CD8-positive, alpha-beta memory T cell (primary cell): ENCODE results near the gene DYNLT1. TPM values are rescaled to one million over a fixed set of nuclear protein-coding genes. Genes with fewer than 3 reads are reported as not detected.

Experiments
- CTCF ChIA-PET: fragments of 350-600 bp; sonication (Branson Sonifier 250); formaldehyde crosslinking; loops from one replicate; lab custom pipeline; 2021; ENCODE audit warnings: antibody characterized with exemption; lab: Charles Lee
- POLR2A ChIA-PET: fragments of 350-600 bp; sonication (Branson Sonifier 250); formaldehyde crosslinking; loops from one replicate; lab custom pipeline; 2021; ENCODE audit warnings: antibody characterized with exemption; lab: Charles Lee
- DNase-seq, 5 donors: peaks; one replicate each; pipeline versions ENCODE4 v3.0.0 to v3.0.0-alpha.2; 2020 to 2022; ENCODE audit warnings: mixed read lengths in 1 of 5
- H3K27ac ChIP-seq: one replicate; pipeline ENCODE4 v1.7.0; 2013; ENCODE audit warnings: low read depth, mild to moderate bottlenecking, low read length, moderate library complexity
- H3K27me3 ChIP-seq: 2 replicates; pipeline ENCODE4 v1.7.0; 2013; ENCODE audit warnings: low read length, mild to moderate bottlenecking; ENCODE audit not compliant: insufficient read depth, poor library complexity, severe bottlenecking
- H3K36me3 ChIP-seq: 2 replicates; pipeline ENCODE4 v1.7.0; 2013; ENCODE audit warnings: mild to moderate bottlenecking, low read length, moderate library complexity; ENCODE audit not compliant: insufficient read depth
- H3K4me1 ChIP-seq: 2 replicates; pipeline ENCODE4 v1.7.0; 2013; ENCODE audit warnings: mild to moderate bottlenecking, low read length, moderate library complexity; ENCODE audit not compliant: insufficient read depth
- H3K4me3 ChIP-seq: 2 replicates; pipeline ENCODE4 v1.7.0; 2013; ENCODE audit warnings: mild to moderate bottlenecking, low read length
- H3K9me3 ChIP-seq: 2 replicates; pipeline ENCODE4 v1.7.0; 2013; ENCODE audit warnings: mild to moderate bottlenecking, low read length
- H3K27ac Mint-ChIP-seq, 8 donors: one replicate each; pipeline ENCODE4 v1.8.0; 2020 to 2021; ENCODE audit warnings: mixed read lengths in 8 of 8, mild to moderate bottlenecking in 6 of 8, inconsistent platforms in 3 of 8, moderate library complexity in 3 of 8
- H3K27me3 Mint-ChIP-seq, 2 donors: one replicate each; pipeline ENCODE4 v1.8.0; 2020 to 2021; ENCODE audit warnings: mixed read lengths in 2 of 2, mild to moderate bottlenecking in 1 of 2, moderate library complexity in 1 of 2
- H3K36me3 Mint-ChIP-seq, 3 donors: one replicate each; pipeline ENCODE4 v1.8.0; 2020 to 2021; ENCODE audit warnings: mixed read lengths in 3 of 3, inconsistent platforms in 1 of 3, mild to moderate bottlenecking in 1 of 3
- H3K4me1 Mint-ChIP-seq, 3 donors: one replicate each; pipeline ENCODE4 v1.8.0; 2020 to 2021; ENCODE audit warnings: mixed read lengths in 3 of 3, inconsistent platforms in 1 of 3, mild to moderate bottlenecking in 1 of 3
- H3K4me3 Mint-ChIP-seq, 7 donors: one replicate each; pipeline ENCODE4 v1.8.0; 2020 to 2021; ENCODE audit warnings: mixed read lengths in 7 of 7, mild to moderate bottlenecking in 6 of 7, moderate library complexity in 4 of 7, inconsistent platforms in 2 of 7
- H3K9me3 Mint-ChIP-seq, 5 donors: one replicate each; pipeline ENCODE4 v1.8.0; 2020 to 2022; ENCODE audit warnings: mixed read lengths in 5 of 5, mild to moderate bottlenecking in 3 of 5, moderate library complexity in 2 of 5, inconsistent platforms in 1 of 5
- polyA plus RNA-seq: library from polyadenylated mRNA; unstranded; fragments of 300-500 nt; fragmentation: Illumina TruSeq; gene quantifications from one replicate; pipeline ENCODE4 v1.2.3, GENCODE V29; 2021
- total RNA-seq, 2 experiments: library from RNA; stranded (reverse); gene quantifications; one replicate each; pipeline ENCODE4 v1.2.3, GENCODE V29; 2021

The DYNLT1 gene
- total RNA-seq (100 to 1,000 TPM in 1 of 2 experiments, 10 to 100 TPM in 1; 94.8 to 103 TPM), polyA plus RNA-seq (83.2 TPM)

DNA sequence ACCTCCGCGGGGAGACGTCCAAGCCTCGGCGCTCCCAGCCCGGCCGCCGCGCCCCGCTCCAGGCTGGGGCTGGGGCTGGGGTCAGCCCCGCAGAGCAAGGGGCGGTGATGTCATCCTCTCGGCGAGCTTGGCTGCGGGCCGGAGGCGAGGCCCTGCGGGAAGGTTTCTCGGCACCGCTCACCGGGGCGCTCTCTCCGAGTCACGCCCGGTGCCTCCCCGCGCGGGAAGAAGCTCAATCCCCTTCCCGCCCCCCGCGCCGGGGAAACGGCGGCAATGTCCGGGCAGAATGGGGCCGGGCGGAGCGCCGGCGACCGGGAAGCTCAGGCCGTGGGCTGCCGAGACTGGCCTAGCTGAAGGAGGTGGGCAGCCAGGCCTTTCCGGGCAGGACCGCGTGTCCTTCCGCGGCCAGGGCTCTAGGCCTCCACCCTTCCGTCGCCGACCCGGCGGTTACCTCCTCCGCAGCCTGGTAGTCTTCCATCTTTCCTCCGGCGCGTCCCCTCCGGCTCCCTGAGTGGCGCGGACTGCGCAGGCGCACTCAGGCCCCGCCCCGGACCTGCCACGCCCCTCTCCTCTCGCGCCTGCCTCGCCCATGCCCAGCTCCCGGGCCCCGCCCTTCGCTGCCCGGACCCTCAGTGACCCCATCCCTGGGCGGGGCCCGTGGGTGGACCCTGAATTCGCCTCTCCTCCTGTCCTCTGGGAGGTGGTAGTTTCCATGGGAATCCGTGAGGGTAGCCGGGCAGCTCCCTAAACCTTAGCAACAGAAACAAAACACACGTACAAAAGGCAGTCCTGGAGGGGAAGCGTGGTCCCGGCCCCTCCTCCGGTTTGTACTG, at the start of gene DYNLT1:
DYNLT1 (minus strand) TSS at position 513 of the 833 bp plus-strand sequence; CDS start at position 478, 35 bp downstream.
- Histone ChIP-seq H3K36me3 (no peaks in the 10 kb centered on the region), H3K9me3 (no peaks in the 10 kb centered on the region), H3K27ac (peak within 1 kb of the TSS; percentile 93), H3K27me3 (no peaks in the 10 kb centered on the region), H3K4me3 (peak within 1 kb of the TSS; percentile 82), H3K4me1 (peaks cover 55% of the 10 kb centered on the region)
- peak; percentile 76 to 89 (median 86) for DNase-seq
- Mint-ChIP-seq H3K27me3 (no peaks in the 10 kb centered on the region), H3K27ac (peak within 1 kb of the TSS; percentile 90 to 100 (median 99)), H3K4me1 (peaks cover 57 to 82% (median 67%) of the 10 kb centered on the region in 3 donors), H3K4me3 (peak within 1 kb of the TSS; percentile 97 to 100 (median 99)), H3K36me3 (peaks cover 4 to 40% (median 4%) of the 10 kb centered on the region in 3 donors), H3K9me3 (no peaks in the 10 kb centered on the region)
- ChIA-PET POLR2A (interaction anchor here (0.5 to 2.3 kb wide), 10 partner anchors 9 to 457 kb away, joined by 3 to 46 read pairs (median 4); partner anchors contain the start of gene TMEM181), CTCF (interaction anchor here (0.8 to 3.9 kb wide), 12 partner anchors 9 to 423 kb away, joined by 3 to 26 read pairs (median 4); no protein-coding TSS in a partner anchor)

- no peak overlapping the region for H3K27ac ChIP-seq
- Mint-ChIP-seq H3K27me3 (no peaks in the 10 kb centered on the region), H3K4me1 (peaks cover 35 to 73% (median 65%) of the 10 kb centered on the region in 3 donors)
These were observed 44.3 kb upstream of the DYNLT1 start for GRCh38 chr6:158688860-158689259.

DNA sequence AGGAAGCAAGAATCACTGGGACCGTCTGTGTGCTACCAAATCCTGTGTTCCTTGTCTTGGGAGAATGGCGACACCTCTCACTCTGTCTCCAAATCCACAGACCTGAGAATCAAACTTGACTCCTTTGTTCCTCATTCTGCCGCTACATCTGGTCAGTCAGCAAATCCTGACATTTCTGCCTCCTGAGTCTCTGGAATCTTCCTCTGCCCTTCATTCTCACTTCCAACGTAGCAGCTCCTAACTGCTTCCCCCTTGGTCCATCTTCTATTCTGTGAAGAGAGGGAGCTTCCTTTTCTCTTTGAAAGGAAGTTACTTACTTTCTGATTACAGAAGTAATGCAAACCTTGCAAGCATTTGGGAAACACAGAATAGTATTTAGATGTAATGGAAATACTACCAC, 43.0 kb upstream of the DYNLT1 start:
- DNase-seq = no peak
- Histone ChIP-seq H3K27me3 (no peaks in the 10 kb centered on the region), H3K9me3 (no peaks in the 10 kb centered on the region), H3K36me3 (peaks cover 10% of the 10 kb centered on the region), H3K4me3 (peak overlapping the region; percentile 27), H3K27ac (peak overlapping the region; percentile 77), H3K4me1 (peaks cover 47% of the 10 kb centered on the region)
- Mint-ChIP-seq H3K27ac (peak overlapping the region; percentile 96 to 100 (median 99)), H3K27me3 (no peaks in the 10 kb centered on the region), H3K36me3 (peaks cover 6 to 58% (median 11%) of the 10 kb centered on the region in 3 donors), H3K4me3 (peak overlapping the region; percentile 22 to 90 (median 80)), H3K4me1 (peaks cover 38 to 78% (median 70%) of the 10 kb centered on the region in 3 donors), H3K9me3 (no peaks in the 10 kb centered on the region)
- ChIA-PET CTCF (interaction anchor here (1.1 to 2.6 kb wide), 5 partner anchors 16 to 466 kb away, joined by 3 to 7 read pairs (median 4); partner anchors contain the start of gene DYNLT1), POLR2A (interaction anchor here (0.5 to 1.3 kb wide), 5 partner anchors 32 to 420 kb away, joined by 3 to 4 read pairs (median 3); no protein-coding TSS in a partner anchor)

More at GRCh38 chr6:158688860-158689259, 44.3 kb upstream of the DYNLT1 start:
- H3K27ac Mint-ChIP-seq = peak overlapping the region in 7 of 8 donors; percentile 68 to 100 (median 98)
- H3K4me1 ChIP-seq = peaks cover 47% of the 10 kb centered on the region
- H3K27me3 ChIP-seq = no peaks in the 10 kb centered on the region
- no peak overlapping the region for H3K4me3 ChIP-seq
- ChIA-PET CTCF (interaction anchor here (0.9 to 2.6 kb wide), 3 partner anchors 26 to 474 kb away, joined by 3 to 7 read pairs (median 3); partner anchors contain the start of gene DYNLT1), POLR2A (no interaction called here)
- H3K9me3 ChIP-seq = no peaks in the 10 kb centered on the region
- no peaks in the 10 kb centered on the region for H3K9me3 Mint-ChIP-seq
- no peak overlapping the region for H3K4me3 Mint-ChIP-seq
- H3K36me3 Mint-ChIP-seq = peaks cover under 1 to 55% (median 6%) of the 10 kb centered on the region in 3 donors
- no peak for DNase-seq
- peaks cover 3% of the 10 kb centered on the region for H3K36me3 ChIP-seq

- peaks cover 6 to 58% (median 11%) of the 10 kb centered on the region in 3 donors for H3K36me3 Mint-ChIP-seq
- peak overlapping the region; percentile 34 to 90 (median 80) for H3K4me3 Mint-ChIP-seq
- peaks cover 47% of the 10 kb centered on the region for H3K4me1 ChIP-seq
- peak overlapping the region; percentile 96 to 100 (median 99) for H3K27ac Mint-ChIP-seq
- DNase-seq = peak; percentile 21 to 88 (median 79)
- H3K36me3 ChIP-seq = peaks cover 10% of the 10 kb centered on the region
- H3K4me3 ChIP-seq = peak overlapping the region; percentile 27
- H3K9me3 Mint-ChIP-seq = no peaks in the 10 kb centered on the region
- peak overlapping the region; percentile 77 for H3K27ac ChIP-seq
- no peaks in the 10 kb centered on the region for H3K27me3 ChIP-seq
- no peaks in the 10 kb centered on the region for H3K27me3 Mint-ChIP-seq
- H3K4me1 Mint-ChIP-seq = peaks cover 38 to 75% (median 70%) of the 10 kb centered on the region in 3 donors
- H3K9me3 ChIP-seq = no peaks in the 10 kb centered on the region
- ChIA-PET POLR2A (interaction anchor here (0.5 to 1.3 kb wide), 7 partner anchors 32 to 421 kb away, joined by 3 to 4 read pairs (median 3); no protein-coding TSS in a partner anchor), CTCF (interaction anchor here (1.1 to 2.6 kb wide), 5 partner anchors 17 to 466 kb away, joined by 3 to 7 read pairs (median 3); partner anchors contain the start of gene DYNLT1)
These were observed 42.3 kb upstream of the DYNLT1 start for GRCh38 chr6:158686791-158687381.

- Histone ChIP-seq H3K27ac (peak overlapping the region; percentile 77), H3K4me1 (peaks cover 47% of the 10 kb centered on the region), H3K27me3 (no peaks in the 10 kb centered on the region), H3K36me3 (peaks cover 10% of the 10 kb centered on the region), H3K4me3 (peak overlapping the region; percentile 9), H3K9me3 (no peaks in the 10 kb centered on the region)
- H3K4me3 Mint-ChIP-seq = peak overlapping the region in 6 of 7 donors; percentile 50 to 90 (median 78)
- no peaks in the 10 kb centered on the region for H3K27me3 Mint-ChIP-seq
- peaks cover 6 to 62% (median 12%) of the 10 kb centered on the region in 3 donors for H3K36me3 Mint-ChIP-seq
- peaks cover 37 to 73% (median 68%) of the 10 kb centered on the region in 3 donors for H3K4me1 Mint-ChIP-seq
- DNase-seq = no peak
- peak overlapping the region; percentile 96 to 100 (median 99) for H3K27ac Mint-ChIP-seq
- POLR2A ChIA-PET = interaction anchor here (0.6 to 1.3 kb wide), 4 partner anchors 31 to 183 kb away, joined by 3 to 4 read pairs (median 3); no protein-coding TSS in a partner anchor
- CTCF ChIA-PET = interaction anchor here (1.1 to 2.6 kb wide), 3 partner anchors 24 to 42 kb away, joined by 3 to 7 read pairs (median 3); partner anchors contain the start of gene DYNLT1
- no peaks in the 10 kb centered on the region for H3K9me3 Mint-ChIP-seq
These were observed 41.8 kb upstream of the DYNLT1 start for GRCh38 chr6:158686311-158686710.

DNA sequence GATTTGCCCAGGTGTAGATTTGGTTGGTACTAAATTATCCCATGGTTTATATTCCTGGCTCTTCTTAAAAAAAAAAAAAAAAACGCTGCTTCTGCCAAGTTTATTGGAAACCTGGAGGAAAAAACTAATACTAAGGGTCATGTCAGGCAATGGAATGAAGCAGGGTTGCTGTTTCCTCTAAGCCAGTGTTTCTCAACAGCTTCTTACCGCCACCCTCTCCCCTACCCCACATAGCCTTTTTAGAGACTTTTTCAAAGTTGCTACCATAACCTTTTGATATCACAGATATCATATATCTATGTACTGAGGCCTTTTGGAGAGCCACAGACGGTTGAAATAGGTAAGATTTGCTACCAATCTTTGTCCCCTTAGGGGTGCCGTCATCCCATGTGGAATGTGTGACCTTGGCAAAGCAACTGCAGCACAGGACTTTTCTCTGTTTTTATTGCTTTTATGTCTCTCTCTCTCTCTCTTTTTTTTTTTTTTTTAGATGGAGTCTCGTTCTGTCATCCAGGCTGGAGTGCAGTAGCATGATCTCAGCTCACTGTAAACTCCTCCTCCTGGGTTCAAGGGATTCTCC, 40.3 kb upstream of the DYNLT1 start:
- H3K9me3 ChIP-seq = no peaks in the 10 kb centered on the region
- CTCF ChIA-PET = interaction anchor here (1.7 kb wide), 1 partner anchor 41 kb away, joined by 4 read pairs; no protein-coding TSS in a partner anchor
- Mint-ChIP-seq H3K27ac (peak overlapping the region; percentile 61 to 100 (median 88)), H3K36me3 (peaks cover 6 to 71% (median 11%) of the 10 kb centered on the region in 3 donors), H3K9me3 (no peaks in the 10 kb centered on the region), H3K4me3 (no peak overlapping the region), H3K4me1 (peaks cover 36 to 71% (median 59%) of the 10 kb centered on the region in 3 donors), H3K27me3 (no peaks in the 10 kb centered on the region)
- no peak overlapping the region for H3K27ac ChIP-seq
- no peaks in the 10 kb centered on the region for H3K27me3 ChIP-seq
- no peak for DNase-seq
- POLR2A ChIA-PET = no interaction called here
- peaks cover 40% of the 10 kb centered on the region for H3K4me1 ChIP-seq
- no peak overlapping the region for H3K4me3 ChIP-seq
- H3K36me3 ChIP-seq = peaks cover 10% of the 10 kb centered on the region

GRCh38 chr6:158684311-158684710, 39.8 kb upstream of the DYNLT1 start:
- CTCF ChIA-PET = interaction anchor here (0.9 to 1.7 kb wide), 2 partner anchors 24 to 41 kb away, joined by 3 to 4 read pairs; no protein-coding TSS in a partner anchor
- H3K27ac Mint-ChIP-seq = peak overlapping the region; percentile 36 to 99 (median 75)
- DNase-seq = peak in 1 of 5 donors; percentile 34

More at GRCh38 chr6:158684311-158684710, 39.8 kb upstream of the DYNLT1 start:
- Histone ChIP-seq H3K4me3 (no peak overlapping the region), H3K9me3 (no peaks in the 10 kb centered on the region), H3K36me3 (peaks cover 10% of the 10 kb centered on the region), H3K4me1 (peaks cover 40% of the 10 kb centered on the region), H3K27me3 (no peaks in the 10 kb centered on the region), H3K27ac (no peak overlapping the region)
- Mint-ChIP-seq H3K4me3 (peak overlapping the region in 1 of 7 donors; percentile 25), H3K4me1 (peaks cover 36 to 71% (median 60%) of the 10 kb centered on the region in 3 donors), H3K36me3 (peaks cover 6 to 73% (median 15%) of the 10 kb centered on the region in 3 donors), H3K27me3 (no peaks in the 10 kb centered on the region), H3K9me3 (no peaks in the 10 kb centered on the region)
- POLR2A ChIA-PET = no interaction called here
